ENCODE measurements around the gene ADAT3.

The ADAT3 gene

DNA sequence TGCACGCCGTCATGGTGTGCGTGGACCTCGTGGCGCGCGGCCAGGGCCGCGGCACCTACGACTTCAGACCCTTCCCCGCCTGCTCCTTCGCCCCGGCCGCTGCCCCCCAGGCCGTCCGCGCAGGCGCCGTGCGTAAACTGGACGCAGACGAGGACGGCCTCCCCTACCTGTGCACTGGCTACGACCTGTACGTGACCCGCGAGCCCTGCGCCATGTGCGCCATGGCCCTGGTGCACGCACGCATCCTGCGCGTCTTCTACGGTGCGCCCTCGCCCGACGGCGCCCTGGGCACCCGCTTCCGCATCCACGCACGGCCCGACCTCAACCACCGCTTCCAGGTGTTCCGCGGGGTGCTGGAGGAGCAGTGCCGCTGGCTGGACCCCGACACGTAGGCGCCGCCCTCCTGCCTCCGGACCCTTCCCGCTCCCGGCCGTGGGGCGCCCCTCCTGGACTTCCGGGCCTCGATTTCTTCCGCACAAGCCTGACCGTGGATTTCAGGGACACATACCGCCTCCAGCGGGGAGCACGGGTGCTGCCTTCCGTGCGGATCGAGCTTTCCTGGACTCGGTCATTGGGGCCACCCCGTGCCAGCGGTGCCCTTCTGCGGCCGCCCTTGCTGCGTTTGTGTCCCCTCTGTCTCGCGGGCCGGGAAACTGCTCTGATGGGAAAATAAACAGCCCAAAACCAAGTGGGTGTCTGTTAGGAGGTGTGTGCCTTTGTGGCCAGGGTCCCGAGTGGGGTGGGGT is 7.7 kb downstream of the ADAT3 start:
- in situ Hi-C loops (cut with HindIII; ENCODE audit: low sequenced_read_pairs), result no loop called here

GRCh38 chr19:1913781-1914577 is 8.8 kb downstream of the ADAT3 start:
- in situ Hi-C loops (cut with HindIII; ENCODE audit: low sequenced_read_pairs), result no loop called here

- in situ Hi-C loops (cut with HindIII; ENCODE audit: low sequenced_read_pairs), result no loop called here
Measured at GRCh38 chr19:1914826-1915341, 9.7 kb downstream of the ADAT3 start.

- in situ Hi-C loops (cut with HindIII; ENCODE audit: low sequenced_read_pairs), result no loop called here
Measured at GRCh38 chr19:1917146-1917545, 11.9 kb downstream of the ADAT3 start.

DNA sequence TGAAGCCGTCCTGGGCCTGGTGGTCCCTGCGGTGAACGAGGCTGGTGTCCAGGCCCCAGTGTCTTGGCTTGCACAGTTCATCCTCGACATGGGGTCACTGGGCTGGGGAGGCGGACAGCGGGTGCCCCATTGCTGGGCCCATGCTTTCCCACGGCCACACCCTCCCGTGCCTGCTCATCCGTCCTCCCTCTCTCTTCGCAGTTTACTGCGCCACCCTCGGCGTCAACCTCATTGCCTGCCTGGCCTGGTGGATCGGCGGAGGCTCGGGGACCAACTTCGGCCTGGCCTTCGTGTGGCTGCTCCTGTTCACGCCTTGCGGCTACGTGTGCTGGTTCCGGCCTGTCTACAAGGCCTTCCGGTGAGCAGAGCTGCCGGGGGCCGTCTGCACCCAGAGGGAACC is 12.7 kb downstream of the ADAT3 start:
- in situ Hi-C loops (cut with HindIII; ENCODE audit: low sequenced_read_pairs), result no loop called here

DNA sequence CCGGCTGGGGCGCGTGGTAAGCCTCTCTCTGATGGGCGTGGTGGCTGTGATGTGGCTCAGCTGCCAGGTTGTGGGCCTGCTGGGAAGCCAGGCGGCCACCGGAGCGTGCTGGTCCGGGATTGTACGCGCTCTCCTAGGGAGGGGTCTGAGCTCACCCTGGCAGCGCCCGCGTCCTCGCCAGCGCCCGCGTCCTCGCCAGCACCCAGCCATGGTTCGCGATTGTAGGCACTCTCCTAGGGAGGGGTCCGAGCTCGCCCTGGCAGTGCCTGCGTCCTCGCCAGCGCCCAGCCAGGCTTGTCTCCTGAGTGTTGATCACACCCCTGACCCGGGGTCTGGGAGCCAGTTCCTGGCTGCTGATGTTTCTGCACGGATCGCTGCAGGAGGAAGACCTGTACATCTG is 13.8 kb downstream of the ADAT3 start:
- in situ Hi-C loops (cut with HindIII; ENCODE audit: low sequenced_read_pairs), result no loop called here

- in situ Hi-C loops (cut with HindIII; ENCODE audit: low sequenced_read_pairs), result no loop called here
Measured at GRCh38 chr19:1920644-1921043, 15.4 kb downstream of the ADAT3 start.

DNA sequence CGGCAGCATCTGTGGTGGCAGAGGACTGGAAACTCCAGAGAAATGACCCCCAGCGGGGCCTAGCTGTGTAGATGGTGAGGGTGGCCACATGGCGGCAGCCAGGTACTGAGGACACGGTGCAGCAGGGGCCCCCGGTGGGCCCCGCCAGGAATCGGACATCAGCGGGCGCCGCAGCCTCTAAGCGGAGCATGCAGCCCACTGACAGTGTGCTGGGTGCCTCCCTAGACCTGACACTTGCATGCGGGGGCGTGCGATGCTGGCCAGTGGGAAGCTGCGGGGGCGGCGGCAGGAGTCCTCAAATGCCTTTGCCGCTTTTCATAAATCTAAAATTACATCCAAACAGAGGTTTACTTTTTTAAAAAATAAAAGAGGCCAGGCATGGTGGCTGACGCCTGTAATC is 16.1 kb downstream of the ADAT3 start:
- in situ Hi-C loops (cut with HindIII; ENCODE audit: low sequenced_read_pairs), result no loop called here

GRCh38 chr19:1921825-1922224 is 16.6 kb downstream of the ADAT3 start:
- in situ Hi-C loops (cut with HindIII; ENCODE audit: low sequenced_read_pairs), result no loop called here

- in situ Hi-C loops (cut with HindIII; ENCODE audit: low sequenced_read_pairs), result no loop called here
Measured at GRCh38 chr19:1922803-1923202, 17.6 kb downstream of the ADAT3 start.

- in situ Hi-C loops (cut with HindIII; ENCODE audit: low sequenced_read_pairs), result no loop called here
Measured at GRCh38 chr19:1923319-1923718, 18.1 kb downstream of the ADAT3 start.

DNA sequence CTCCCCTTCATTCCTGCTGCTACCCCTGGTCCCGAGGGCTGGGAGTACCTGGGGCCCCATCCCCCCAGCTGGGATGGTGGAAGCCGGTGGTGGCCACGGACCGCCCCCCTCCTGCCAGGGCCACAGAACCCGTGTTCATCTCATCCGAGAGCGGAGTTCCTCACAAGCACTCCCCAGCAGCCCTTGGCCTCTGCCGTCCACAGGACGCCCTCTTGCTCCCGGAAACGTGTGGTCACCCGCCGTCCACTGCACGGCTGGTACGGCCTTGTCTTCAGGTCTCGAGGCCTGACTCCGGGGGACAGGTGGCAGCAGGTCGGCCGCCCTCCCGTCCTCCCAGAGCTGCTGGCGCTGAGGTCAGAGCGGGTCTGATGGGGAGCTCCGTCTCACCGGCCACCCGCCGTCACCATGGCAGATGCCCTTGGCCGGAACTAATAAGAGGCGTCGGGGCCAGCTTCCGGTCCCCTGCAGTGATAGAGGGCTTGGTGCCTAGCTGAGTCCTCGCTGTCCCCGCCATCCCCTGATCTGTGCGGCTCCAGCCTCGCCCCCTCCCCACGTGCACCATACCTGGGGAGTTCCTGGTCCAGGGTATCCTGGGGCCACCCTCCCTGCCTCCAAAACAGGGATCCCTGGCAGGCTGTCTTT is 19.2 kb downstream of the ADAT3 start:
- in situ Hi-C loops (cut with HindIII; ENCODE audit: low sequenced_read_pairs), result no loop called here

DNA sequence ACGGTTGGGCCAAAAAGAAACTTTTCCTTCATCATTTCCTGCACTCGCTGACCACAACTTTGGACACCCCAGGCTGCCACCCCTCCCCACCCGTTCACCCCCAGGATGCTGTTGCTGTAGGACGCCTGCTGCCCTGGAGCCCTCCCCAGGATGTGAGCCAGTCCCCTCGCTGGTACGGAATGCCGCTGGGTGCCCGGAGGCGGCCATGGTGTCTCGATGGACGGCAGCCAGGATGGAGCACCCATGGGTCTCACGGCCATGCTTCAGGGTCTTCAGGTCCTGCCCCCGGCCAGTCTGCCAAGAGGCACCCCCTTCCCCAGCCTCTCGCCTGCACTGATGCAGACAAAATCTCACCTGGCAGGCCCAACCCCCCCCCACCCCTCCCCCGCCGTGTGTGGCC is 20.3 kb downstream of the ADAT3 start:
- in situ Hi-C loops (cut with HindIII; ENCODE audit: low sequenced_read_pairs), result no loop called here

GRCh38 chr19:1929021-1929742 is 24.0 kb downstream of the ADAT3 start:
- in situ Hi-C loops (cut with HindIII; ENCODE audit: low sequenced_read_pairs), result no loop called here

DNA sequence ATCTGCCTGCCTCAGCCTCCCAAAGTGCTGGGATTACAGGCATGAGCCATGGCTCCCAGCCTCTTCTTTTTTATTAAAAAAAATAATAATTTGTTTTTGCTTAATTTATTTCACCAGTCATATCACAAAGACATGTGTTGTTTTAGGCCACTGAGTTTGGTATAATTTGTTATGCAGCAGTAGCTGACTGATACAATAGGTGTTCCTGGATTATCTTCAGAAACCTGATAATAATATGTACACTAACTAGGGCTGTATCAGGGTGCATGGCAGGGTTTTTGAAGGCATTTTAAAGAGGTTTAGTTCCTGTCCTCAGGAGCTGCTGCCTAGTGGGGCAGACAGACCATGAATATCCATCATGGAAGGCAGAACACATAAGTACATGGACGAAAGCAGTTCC is 26.2 kb downstream of the ADAT3 start:
- in situ Hi-C loops (cut with HindIII; ENCODE audit: low sequenced_read_pairs), result no loop called here

- in situ Hi-C loops (cut with HindIII; ENCODE audit: low sequenced_read_pairs), result no loop called here
Measured at GRCh38 chr19:1932395-1932794, 27.2 kb downstream of the ADAT3 start.

DNA sequence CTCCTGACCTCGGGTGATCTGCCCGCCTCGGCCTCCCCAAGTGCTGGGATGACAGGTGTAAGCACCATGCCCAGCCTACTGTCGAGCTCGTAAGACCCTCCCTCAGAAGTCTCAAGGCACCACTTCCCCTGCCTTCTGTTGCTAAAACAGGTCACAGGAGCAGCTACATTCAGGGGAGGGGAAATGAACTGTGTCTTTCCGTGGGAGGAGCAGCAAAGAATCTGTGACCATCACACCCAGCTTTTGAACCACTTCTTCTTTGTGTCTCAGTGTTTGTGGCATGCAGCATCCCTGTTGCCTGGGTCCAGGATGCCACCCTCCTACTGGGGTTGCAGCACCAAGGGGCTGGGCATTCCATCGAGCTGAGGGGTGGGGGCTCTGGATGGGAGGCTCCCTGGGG is 28.0 kb downstream of the ADAT3 start:
- in situ Hi-C loops (cut with HindIII; ENCODE audit: low sequenced_read_pairs), result no loop called here

GRCh38 chr19:1933942-1934341 is 28.7 kb downstream of the ADAT3 start:
- in situ Hi-C loops (cut with HindIII; ENCODE audit: low sequenced_read_pairs), result no loop called here

- in situ Hi-C loops (cut with HindIII; ENCODE audit: low sequenced_read_pairs), result loop anchor here (5.0 kb wide), 3 partner anchors 57 to 147 kb away; partner anchors contain the start of gene BTBD2
Measured at GRCh38 chr19:1935484-1936208, 30.4 kb downstream of the ADAT3 start.

GRCh38 chr19:1936430-1936829 is 31.2 kb downstream of the ADAT3 start:
- in situ Hi-C loops (cut with HindIII; ENCODE audit: low sequenced_read_pairs), result loop anchor here (5.0 kb wide), 3 partner anchors 56 to 146 kb away; partner anchors contain the start of gene BTBD2

Measured in endothelial cell of hepatic sinusoid (primary cell).